NCI-H82 treated with DMSO at 0.1 percent for 48 hours (cell line): Measurements from ENCODE around the gene MAP3K15.

ENCODE experiments used
- DNase-seq: peaks from one replicate; lab custom pipeline; 2025; ENCODE audit not compliant: unreplicated experiment; lab: John Stamatoyannopoulos, UW

Gene MAP3K15

GRCh38 chrX:19514791-19515614 is at the start of gene MAP3K15:
Gene MAP3K15 (minus strand): TSS chrX:19515508. CDS start chrX:19515261, 247 bp downstream.
- no peak for DNase-seq

- no peak for DNase-seq
These were observed 49.3 kb upstream of the MAP3K15 start for GRCh38 chrX:19564606-19565005.

GRCh38 chrX:19563746-19564145 is 48.4 kb upstream of the MAP3K15 start:
- DNase-seq = no peak

- no peak for DNase-seq
These were observed 48.0 kb upstream of the MAP3K15 start for GRCh38 chrX:19563327-19563726.

GRCh38 chrX:19560611-19561010 is 45.3 kb upstream of the MAP3K15 start:
- DNase-seq = no peak

GRCh38 chrX:19557822-19558221 is 42.5 kb upstream of the MAP3K15 start:
- DNase-seq = no peak

GRCh38 chrX:19556202-19556601 is 40.9 kb upstream of the MAP3K15 start:
- DNase-seq = no peak

GRCh38 chrX:19555683-19556082 is 40.4 kb upstream of the MAP3K15 start:
- DNase-seq = no peak

GRCh38 chrX:19555236-19555635 is 39.9 kb upstream of the MAP3K15 start:
- no peak for DNase-seq

GRCh38 chrX:19554786-19555185 is 39.5 kb upstream of the MAP3K15 start:
- no peak for DNase-seq

- no peak for DNase-seq
These were observed 37.5 kb upstream of the MAP3K15 start for GRCh38 chrX:19552793-19553192.

GRCh38 chrX:19549838-19550237 is 34.5 kb upstream of the MAP3K15 start:
- DNase-seq = no peak

GRCh38 chrX:19548934-19549333 is 33.6 kb upstream of the MAP3K15 start:
- no peak for DNase-seq

GRCh38 chrX:19548279-19548678 is 33.0 kb upstream of the MAP3K15 start:
- no peak for DNase-seq

- DNase-seq = no peak
These were observed 30.3 kb upstream of the MAP3K15 start for GRCh38 chrX:19545651-19546050.

GRCh38 chrX:19544693-19545305 is 29.5 kb upstream of the MAP3K15 start:
- DNase-seq = peak; percentile 59

- DNase-seq = no peak
These were observed 28.7 kb upstream of the MAP3K15 start for GRCh38 chrX:19543951-19544381.

GRCh38 chrX:19543020-19543715 is 27.9 kb upstream of the MAP3K15 start:
- no peak for DNase-seq

GRCh38 chrX:19541931-19542330 is 26.6 kb upstream of the MAP3K15 start:
- no peak for DNase-seq

GRCh38 chrX:19541196-19541595 is 25.9 kb upstream of the MAP3K15 start:
- no peak for DNase-seq

GRCh38 chrX:19540076-19540475 is 24.8 kb upstream of the MAP3K15 start:
- DNase-seq = no peak

- DNase-seq = no peak
These were observed 24.4 kb upstream of the MAP3K15 start for GRCh38 chrX:19539665-19540064.
